ENCODE measurements around the gene EMP1.

DNA sequence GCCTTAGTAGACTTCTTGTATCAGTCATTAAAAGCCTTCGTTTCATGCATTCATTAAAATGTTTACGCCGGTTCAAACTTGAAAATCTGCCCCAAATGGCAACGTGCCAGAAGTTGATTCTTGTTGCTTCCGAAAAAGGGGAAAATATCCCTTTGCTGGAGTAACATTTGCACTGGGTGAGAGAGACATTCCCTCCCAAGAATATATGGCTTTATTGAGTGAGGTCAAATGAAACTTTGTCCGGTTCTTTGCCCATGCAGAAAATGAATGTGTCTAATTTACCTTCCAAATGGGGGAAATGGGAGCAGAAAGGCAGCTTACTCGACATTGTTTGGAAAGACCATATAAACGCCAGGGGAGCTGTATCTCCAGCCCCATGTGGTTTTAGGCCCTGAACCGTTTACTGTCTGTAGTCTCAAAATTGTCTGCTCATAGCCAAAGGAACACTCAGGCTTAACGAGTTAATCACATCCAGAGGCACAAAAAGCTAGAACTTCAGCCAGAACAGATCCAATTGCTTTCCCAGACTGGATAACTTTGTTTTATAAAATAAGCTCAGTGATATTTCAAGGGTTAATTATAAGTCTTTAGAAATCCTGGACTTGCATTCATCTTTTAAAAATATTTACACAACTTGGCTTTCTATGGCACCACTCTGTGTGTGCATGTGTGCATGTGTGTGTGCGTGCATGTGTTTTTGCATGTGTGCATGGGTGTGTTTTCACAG lies 2.9 kb upstream of the EMP1 start:
- TF ChIP-seq, protein P1, sequence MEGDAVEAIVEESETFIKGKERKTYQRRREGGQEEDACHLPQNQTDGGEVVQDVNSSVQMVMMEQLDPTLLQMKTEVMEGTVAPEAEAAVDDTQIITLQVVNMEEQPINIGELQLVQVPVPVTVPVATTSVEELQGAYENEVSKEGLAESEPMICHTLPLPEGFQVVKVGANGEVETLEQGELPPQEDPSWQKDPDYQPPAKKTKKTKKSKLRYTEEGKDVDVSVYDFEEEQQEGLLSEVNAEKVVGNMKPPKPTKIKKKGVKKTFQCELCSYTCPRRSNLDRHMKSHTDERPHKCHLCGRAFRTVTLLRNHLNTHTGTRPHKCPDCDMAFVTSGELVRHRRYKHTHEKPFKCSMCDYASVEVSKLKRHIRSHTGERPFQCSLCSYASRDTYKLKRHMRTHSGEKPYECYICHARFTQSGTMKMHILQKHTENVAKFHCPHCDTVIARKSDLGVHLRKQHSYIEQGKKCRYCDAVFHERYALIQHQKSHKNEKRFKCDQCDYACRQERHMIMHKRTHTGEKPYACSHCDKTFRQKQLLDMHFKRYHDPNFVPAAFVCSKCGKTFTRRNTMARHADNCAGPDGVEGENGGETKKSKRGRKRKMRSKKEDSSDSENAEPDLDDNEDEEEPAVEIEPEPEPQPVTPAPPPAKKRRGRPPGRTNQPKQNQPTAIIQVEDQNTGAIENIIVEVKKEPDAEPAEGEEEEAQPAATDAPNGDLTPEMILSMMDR (IDR thresholded peaks at IDR 0.05; ENCODE audit: control extremely low read depth in 1 of 3, insufficient read depth in 1 of 3, low read depth in 1 of 3, low read length in 3 of 3) = no peak
- TF ChIP-seq SIX5 (IDR thresholded peaks at IDR 0.05; ENCODE audit: low read depth, low read length) = no peak
- TF ChIP-seq BCL11A (IDR thresholded peaks at IDR 0.05; ENCODE audit: low read depth in 2 of 2, low read length in 2 of 2) = no peak
- TF ChIP-seq, protein P2, sequence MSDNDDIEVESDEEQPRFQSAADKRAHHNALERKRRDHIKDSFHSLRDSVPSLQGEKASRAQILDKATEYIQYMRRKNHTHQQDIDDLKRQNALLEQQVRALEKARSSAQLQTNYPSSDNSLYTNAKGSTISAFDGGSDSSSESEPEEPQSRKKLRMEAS (IDR thresholded peaks at IDR 0.05) = no peak
- TF ChIP-seq TAF7 (optimal IDR thresholded peaks at IDR 0.05; ENCODE audit: borderline replicate concordance, low read depth, low read length) = no peak
- no peak for TF ChIP-seq EZH2 (IDR thresholded peaks at IDR 0.05; ENCODE audit: low read depth, low read length, severe bottlenecking)
- TF ChIP-seq, protein P3, sequence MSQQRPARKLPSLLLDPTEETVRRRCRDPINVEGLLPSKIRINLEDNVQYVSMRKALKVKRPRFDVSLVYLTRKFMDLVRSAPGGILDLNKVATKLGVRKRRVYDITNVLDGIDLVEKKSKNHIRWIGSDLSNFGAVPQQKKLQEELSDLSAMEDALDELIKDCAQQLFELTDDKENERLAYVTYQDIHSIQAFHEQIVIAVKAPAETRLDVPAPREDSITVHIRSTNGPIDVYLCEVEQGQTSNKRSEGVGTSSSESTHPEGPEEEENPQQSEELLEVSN (IDR thresholded peaks at IDR 0.05) = no peak
- TF ChIP-seq SP1 (IDR thresholded peaks at IDR 0.05; ENCODE audit: low read depth, low read length) = no peak
- TF ChIP-seq NRF1 (IDR thresholded peaks at IDR 0.05; ENCODE audit: low read depth, low read length) = no peak
- no peak for TF ChIP-seq POLR2A (IDR thresholded peaks at IDR 0.05; ENCODE audit: control extremely low read depth in 1 of 2, low read depth in 2 of 2, low read length in 2 of 2)

Measured in H1 (cell line).